GM18498 (cell line): ENCODE measurements around the gene RNF166.

Source experiments
- ATAC-seq: cut with Tn5 transposase; IDR thresholded peaks from one replicate; pipeline ENCODE4 v1.9.1; 2021; ENCODE audit warnings: mild to moderate bottlenecking, moderate library complexity; ENCODE audit not compliant: unreplicated experiment

RNF166 gene

DNA sequence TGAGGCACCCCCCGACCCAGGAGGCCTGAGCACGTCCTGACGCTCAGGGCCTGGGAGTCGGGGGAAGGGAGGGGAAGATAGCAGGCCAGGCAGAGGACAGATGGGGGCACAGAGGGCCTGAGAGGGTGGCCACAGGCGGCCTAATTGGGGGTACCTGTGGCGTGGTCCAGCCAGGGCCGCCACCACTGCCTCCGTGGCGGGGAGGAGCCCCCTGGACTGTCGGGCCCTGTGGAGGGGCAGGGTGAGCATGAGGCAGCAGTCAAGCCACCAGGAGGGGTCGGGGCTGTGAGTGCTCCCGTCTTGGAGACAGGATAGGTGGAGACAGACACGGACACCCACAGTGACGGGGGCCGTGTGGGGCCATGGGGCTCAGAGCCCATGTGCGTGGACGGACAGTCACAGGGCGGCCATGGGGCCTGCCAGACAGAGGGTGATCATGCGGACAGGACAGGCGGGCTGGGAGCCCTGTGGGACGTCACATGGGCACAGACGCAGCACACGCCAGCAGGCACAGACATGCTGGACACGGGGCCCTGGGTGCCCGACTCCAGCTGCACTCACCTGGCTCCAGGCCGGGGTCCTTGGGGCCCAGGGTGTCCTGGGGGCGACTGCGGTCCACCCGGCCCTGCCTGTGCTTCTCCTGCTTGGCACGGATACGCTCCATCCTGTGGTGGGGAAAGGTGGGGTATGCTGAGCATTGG is 18.8 kb upstream of the RNF166 start:
- no peak for ATAC-seq

DNA sequence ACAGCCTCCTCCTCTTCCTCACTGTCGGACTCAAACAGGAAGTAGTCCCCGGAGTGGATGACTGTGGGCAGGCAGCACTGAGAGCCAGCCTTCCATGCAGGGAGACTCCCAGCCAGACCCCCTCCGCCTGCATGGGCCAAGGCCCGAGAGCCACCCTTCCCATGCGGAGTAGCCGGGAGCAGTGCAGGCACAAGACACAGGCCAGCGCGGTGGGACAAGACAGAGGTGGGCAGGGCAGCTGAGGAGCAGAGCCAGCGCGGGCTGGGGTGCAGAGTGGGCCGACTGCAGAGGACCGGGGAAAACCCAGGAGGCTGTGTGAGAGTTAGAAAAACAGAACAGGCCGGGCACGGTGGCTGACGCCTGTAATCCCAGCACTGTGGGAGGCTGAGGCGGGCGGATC is 17.7 kb upstream of the RNF166 start:
- no peak for ATAC-seq

DNA sequence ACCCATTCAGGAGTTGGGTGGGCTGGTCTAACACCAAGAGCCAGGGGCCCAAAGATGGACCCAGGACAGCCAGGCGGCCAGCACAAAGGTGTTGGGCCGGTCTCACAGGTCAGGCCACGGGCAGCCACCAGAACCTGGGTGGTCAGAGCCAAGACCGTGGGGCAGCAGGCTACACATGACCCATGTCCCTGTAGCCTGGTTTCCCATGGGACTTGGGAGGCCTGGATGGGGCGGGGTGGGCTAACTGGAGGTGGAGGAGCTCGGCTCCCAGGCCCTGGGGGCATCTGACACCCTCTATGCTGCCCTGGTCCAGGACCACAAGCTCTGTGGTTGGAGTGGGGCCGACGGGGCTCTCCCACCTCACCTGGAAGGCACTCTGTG is 17.3 kb upstream of the RNF166 start:
- ATAC-seq = no peak

DNA sequence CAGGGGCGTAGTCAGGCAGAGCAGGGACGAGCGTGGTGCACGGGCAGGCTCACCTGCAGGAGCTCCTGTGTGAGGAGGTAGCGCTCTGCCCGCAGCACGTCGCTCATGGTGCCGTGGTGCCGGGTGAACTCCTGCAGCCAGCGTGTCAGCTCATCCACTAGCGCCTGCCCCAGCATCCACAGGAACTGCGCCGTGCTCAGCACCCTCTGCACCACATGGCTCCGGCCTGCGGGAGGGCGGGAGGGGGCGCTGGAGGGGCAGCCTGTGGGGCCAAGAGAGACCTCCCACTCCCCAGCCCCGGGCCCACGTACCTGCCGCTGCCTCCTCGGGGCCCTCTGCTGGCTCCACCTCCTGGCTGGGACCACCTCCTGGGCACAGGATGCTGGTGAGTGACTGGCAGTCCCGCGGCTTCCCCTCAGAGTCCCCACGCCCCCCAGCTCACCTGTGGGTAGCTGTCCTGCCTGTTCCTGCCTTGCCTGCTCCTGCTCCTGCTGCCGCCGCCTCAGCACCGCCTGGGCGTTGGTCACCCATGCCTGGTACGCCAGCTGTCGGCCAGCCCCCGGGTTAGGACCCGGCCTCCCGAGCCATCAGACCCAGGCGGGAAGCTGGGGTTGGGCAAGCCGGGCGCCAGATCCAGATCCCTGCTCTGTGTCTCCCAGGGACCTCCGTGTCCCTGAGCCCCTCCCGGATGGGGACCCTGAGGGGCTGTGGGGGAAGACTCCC is 16.7 kb upstream of the RNF166 start:
- no peak for ATAC-seq

DNA sequence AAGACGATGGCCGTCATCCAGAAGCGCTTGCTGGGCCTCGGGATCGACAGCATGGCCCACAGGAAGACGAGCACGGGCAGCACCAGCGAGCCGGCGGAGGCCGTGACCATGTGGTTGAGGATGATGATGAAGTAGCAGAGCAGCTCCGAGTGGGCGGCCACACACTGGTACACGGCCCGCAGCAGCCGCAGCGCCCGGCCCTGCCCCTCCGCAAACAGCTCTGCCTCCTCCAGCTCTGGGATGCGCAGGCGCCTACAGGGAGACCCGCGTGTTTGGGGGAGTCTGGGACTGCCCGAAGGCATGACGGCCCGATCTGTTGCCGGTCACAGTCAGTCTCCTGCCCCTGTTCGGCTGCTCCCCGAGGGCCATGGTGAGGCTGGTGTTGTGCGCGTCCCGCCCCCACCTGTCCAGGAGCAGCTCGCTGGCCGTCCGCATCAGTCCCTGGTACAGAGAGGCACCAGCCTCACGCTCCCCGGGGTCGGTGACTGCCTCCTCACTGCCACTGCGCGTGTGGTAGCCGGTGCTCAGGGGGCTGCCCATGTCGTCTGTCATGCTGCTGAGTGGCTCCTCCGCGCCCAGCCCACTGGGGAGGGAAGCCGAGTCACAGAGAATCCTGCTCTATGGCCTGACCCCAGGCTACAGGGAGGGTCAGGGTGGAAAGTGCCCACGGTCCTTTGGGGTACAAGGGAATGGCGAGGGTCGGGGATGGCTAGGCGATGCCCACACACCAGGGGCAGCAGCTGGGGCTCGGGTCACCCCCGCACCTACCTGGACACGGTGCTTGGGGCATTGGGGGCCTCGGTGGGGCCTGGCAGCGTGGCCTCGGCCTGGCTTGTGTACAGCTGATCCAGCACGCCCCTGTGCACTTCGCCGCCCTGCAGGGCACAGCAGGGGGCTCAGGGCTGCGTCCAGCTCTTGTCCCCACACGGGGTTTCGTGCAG is 15.9 kb upstream of the RNF166 start:
- no peak for ATAC-seq

DNA sequence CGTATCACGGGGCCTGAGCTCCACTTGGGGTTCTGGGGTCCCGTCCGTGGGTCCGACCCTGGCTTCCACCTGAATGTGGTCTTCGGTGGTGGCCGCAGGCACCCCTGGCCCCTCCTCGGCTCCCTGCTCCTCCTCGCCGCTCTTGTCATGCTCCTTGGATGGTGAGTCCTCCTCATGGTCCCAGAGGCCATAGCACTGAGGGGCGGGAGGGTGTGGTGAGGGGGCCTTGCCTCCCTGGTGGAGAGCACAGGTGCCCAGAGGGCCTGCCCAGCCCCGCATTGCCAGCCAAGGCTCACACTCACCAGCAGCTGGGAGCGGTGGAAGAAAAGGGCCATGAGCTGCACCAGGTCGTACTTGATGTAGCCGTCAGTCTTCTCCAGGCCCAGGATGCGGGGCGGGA is 15.0 kb upstream of the RNF166 start:
- ATAC-seq = no peak

DNA sequence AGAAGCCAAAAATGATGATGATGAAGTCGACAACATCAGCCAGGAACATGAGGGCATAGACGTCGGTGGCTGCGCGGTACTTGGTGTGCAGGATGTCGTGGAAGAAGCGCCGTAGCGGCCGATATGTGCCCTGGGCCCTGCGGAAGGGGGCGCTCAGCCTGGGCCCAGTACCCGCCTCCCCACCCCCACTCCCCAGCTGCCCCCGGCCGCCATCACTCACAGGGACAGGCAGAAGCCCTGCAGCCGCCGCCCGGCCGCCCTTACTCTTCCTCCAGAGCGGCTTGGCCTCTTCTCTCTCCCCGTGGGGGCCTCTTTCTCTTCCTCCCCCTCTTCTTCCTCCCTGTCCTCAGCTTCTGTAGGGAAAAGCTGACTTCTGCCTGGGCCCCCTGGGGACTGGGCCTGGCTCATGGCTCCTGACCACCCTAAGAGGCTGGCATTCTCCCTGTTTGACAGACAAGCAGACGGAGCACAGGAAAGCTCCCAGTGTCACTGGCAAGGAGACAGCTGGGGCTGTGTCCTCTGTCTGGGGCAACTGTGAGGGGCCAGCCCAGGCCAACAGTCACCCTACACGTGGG is 14.3 kb upstream of the RNF166 start:
- no peak for ATAC-seq

DNA sequence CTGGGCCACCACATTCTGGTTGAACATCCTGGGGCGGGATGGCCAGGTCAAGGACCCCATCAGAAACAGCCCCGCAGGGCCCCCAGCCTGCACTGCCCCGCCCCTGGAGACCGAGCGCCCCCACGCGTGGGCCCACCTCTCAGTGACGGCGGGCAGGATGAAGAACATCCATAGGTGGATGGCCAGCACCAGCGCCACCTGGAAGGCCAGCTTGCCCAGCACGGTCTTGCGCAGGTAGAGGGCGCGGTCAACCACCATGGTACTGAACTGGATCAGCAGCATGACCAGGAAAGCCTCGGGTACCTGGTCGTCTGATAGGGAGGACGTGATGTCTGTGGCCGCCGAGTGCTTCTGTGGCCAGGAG is 13.7 kb upstream of the RNF166 start:
- ATAC-seq = no peak

DNA sequence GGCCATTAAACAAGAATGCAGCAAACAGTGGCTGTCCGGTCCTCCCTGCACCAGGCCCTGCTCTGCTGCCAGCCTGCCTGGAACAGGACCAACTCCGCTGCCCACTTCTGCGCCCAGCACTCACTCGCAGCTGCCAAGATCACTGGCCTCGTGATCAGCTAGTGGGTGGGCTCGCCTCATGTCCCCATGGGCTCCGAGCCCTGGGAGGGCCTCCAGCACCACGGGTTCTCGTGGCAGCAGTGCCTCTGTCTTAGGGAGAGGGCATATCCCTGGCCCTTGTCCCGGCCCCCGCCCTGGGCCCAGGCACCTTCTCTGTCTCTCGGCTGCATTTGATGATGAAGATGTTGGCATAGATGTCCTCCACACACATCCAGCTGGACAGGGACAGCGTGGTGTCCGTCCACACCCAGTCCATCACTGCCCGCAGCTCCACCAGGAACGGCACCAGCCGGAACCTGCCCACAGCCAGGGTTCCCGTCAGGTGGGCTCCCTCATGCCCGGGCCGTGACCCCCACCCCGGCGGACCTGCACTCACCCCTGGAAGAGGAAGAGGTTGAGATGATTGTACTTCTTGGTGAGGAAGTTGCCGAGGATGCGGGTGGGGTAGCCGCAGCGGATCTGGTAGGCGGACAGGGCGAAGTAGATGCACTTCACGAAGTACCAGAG is 13.2 kb upstream of the RNF166 start:
- no peak for ATAC-seq

DNA sequence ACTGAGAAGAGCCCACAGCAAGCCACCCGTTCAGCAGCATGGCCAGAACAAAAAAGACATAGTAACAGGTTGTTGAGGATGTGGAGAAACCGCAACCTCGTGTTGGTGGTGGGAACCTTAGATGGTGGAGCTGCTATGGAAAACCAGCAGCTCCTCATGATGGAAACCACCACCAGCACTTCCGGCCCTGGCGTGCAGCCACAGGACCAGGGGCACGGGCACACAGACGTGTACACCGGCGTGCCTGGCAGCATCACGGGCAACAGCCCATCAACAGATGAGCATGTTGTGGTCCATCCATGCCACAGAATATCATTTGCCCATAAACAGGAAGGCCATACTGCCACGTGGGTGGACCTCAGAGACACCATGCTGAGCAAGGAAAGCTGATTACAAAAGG is 12.0 kb upstream of the RNF166 start:
- no peak for ATAC-seq

DNA sequence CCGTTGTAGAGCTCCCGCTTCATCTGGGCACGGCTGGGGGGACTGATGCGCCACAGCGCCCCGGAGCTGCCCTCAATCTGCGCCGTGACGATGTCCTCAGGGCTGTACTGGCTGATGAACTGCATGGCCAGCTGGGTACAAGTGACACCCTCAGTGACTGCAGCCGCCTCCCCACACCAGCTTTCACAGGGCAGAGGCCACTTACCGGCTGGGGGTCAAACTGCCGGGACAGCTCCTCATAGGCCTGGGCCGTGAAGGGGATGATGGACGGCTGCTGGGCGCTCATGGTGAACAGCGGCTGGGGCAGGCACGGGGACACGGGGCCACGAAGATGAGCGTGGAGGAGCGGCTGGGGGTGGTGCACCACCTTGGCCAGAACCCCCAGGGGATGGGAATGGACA is 10.4 kb upstream of the RNF166 start:
- no peak for ATAC-seq

DNA sequence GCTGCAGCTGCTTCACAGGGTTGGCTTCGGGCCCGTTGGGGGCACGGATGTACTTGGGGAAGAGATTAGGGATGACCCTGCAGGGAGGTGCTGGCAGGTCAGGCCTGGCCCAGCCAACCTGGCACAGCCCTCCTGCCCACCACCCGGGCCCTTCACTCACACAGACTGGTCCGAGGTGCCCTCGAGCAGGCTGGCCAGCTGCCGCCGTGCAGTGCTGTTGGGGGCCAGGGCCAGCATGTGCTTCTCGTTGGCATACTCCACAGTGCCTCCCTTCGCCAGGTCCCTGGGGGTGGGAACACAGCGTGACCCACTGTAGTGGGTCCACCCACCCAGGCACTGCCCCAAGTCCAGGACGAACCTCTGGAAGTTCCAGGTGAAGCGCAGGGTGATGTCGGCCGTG is 10.0 kb upstream of the RNF166 start:
- ATAC-seq = no peak

DNA sequence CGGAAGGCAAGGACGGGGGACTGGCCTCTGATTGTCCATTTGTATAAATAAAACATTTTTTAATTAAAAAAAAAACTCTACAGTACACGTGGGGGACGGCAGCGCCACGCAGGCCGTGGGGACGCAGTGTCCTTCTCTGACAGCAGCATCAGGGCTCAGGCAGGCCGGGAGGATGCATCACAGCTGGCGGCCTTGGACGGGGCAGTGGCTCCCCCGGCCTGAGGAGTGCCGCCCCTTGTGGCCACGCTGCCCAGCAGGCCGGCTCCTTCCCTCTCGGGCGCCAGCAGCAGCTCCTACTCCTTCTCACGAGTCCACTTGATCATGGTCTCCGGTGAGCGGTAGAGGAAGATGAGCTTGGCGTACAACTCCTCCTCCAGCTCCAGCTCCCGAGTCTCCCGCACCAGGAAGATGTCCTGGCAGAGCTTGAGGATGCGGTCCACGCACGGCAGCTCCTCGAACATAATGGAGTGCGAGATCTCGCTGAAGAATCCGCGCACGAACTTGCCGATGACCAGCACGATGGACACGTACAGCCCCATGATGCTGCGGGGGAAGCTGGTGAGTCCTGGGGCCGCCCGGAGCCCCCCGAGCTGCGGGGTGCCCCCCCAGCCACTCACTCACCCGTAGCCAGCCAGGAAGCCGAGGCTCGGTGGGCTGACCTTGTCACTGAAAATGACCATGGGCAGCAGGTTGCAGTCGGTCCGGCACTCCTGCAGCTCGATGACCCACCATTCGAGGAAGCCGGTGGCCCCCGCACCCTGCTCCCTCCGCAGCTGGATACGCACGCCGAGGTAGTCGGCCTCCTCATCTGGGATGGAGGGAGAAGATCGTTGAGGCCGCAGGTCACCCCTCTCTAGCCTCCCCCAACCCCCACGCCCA is 9.3 kb upstream of the RNF166 start:
- no peak for ATAC-seq

DNA sequence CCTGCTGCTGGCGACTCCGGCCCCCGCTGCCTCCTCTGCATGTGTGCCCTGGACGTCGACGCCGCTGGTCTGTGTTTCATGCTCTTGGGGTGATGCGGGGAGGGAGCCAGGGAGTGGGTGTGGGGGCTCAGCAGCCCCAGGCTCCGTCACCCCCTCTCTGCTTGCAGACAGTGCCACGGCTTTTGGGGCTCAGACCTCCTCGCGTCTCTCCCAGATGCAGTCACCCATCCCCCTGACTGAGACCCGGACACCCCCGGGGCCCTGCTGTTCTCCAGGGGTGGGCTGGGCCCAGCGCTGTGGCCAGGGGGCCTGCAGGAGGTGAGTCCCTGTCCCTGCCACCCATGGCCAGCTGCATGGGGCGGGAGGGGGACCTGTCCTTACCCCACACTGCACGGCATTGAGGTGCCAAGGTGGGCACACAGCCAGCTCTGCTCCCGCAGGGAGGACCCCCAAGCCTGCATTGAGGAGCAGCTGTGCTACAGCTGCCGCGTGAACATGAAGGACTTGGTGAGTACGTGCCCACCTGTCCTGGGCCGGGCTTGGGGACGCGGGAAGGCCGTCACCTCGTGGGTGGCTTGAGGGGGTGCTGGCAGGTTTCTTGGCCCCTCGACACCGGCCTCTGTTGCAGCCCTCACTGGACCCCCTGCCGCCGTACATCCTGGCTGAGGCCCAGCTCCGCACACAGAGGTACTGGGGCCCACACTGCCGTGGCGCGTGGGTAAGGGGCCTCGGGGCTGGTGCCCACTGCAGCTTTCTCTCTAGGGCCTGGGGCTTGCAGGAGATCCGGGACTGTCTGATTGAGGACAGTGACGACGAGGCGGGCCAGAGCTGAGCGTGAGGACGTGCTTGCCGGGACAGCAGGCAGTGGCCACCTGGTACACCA is 8.5 kb upstream of the RNF166 start:
- no peak for ATAC-seq

DNA sequence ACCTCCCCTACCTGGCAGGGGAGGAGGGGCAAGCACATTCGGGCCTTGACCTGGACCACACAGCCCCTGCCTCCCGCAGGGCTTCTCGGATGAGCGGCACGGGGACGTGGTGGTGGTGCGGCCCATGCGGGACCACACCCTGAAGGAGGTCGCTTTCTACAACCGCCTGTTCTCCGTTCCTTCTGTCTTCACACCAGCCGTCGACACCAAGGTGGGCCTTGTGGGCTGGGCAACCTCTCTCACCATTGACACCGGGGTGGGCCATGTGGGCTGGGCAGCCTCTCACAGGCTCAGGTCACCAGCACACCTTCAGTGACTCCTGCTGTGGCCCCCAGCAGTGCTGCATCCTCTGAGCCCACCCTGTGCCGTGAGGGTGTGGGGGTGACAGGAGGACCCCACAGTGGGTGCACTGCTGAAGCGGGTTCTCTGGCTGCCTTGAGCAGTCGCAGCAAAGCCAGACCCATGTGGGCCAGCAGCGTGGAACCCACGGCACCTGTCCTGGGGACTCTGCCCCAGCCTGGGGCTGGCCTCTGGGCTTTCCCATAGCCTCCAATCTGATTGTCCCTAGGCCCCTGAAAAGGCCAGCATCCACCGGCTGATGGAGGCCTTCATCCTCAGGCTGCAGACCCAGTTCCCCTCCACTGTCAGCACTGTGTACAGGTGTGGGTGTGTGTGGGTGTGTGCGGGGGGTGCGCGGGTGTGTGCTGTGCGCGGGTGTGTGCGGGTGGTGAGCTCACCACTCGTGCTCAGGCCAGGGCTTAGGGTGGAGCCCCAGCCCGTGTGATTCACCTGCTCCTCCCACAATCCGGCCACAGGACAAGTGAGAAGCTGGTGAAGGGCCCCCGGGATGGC is 7.6 kb upstream of the RNF166 start:
- ATAC-seq = no peak

DNA sequence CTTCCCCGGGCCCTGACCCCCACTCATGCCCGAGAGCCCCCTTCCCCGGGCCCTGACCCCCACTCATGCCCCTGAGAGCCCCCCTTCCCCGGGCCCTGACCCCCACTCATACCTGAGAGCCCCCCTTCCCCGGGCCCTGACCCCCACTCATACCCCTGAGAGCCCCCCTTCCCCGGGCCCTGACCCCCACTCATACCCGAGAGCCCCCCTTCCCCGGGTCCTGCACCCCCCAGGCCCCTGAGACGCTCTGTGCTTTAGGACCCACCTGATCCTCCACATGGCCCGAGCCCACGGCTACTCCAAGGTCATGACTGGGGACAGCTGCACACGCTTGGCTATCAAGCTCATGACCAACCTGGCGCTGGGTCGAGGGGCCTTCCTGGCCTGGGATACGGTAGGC is 6.8 kb upstream of the RNF166 start:
- ATAC-seq = no peak

DNA sequence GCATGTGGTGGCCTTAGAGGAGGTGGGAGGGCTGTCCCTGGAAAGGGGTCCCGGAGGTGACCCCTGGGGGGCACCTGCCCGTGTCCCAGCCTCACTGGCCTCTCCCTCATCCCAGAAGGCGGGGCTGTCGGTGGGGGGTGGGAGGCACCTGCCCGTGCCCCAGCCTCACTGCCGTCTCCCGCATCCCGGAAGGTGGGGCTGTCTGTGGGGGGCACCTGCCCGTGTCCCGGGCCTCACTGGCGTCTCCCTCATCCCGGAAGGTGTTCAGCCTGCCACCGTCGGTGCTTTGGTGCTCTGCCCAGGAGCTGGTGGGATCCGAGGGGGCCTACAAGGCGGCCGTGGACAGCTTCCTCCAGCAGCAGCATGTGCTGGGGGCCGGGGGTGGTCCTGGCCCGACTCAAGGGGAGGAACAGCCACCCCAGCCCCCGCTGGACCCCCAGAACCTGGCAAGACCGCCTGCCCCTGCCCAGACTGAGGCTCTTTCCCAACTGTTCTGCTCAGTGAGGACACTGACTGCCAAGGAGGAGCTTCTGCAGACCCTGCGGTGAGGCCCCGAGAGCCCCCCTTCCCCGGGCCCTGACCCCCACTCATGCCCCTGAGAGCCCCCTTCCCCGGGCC is 6.3 kb upstream of the RNF166 start:
- ATAC-seq = no peak
